BLaER1 treated with 17β-estradiol and CSF1 and Interleukin-3, amounts not matched to agents 10 nM and 100 nM (cell line): Measurements from ENCODE around the gene PCSK6.

Source experiments
- H3K27ac ChIP-seq, 11 experiments: shearing (Covaris generic); formaldehyde crosslinking; 2 replicates each; pipeline ENCODE4 v1.8.1; 2022
- H3K27me3 ChIP-seq, 11 experiments: shearing (Covaris generic); formaldehyde crosslinking; 2 replicates each; pipeline ENCODE4 v1.8.1; 2022
- H3K36me3 ChIP-seq, 11 experiments: shearing (Covaris generic); formaldehyde crosslinking; 2 replicates each; pipeline ENCODE4 v1.8.1; 2022
- H3K4me1 ChIP-seq, 10 experiments: shearing (Covaris generic); formaldehyde crosslinking; 2 replicates each; pipeline ENCODE4 v1.8.1; 2022
- H3K4me2 ChIP-seq, 11 experiments: shearing (Covaris generic); formaldehyde crosslinking; 2 replicates each; pipeline ENCODE4 v1.8.1; 2022
- H3K4me3 ChIP-seq, 10 experiments: shearing (Covaris generic); formaldehyde crosslinking; 2 replicates each; pipeline ENCODE4 v1.8.1; 2022
- H3K9ac ChIP-seq, 11 experiments: shearing (Covaris generic); formaldehyde crosslinking; 2 replicates each; pipeline ENCODE4 v1.8.1; 2022
- H3K9me3 ChIP-seq, 11 experiments: shearing (Covaris generic); formaldehyde crosslinking; replicated peaks in 1 of 11; 2 replicates each; pipeline ENCODE4 v1.8.1; 2022
- H4K20me1 ChIP-seq, 11 experiments: shearing (Covaris generic); formaldehyde crosslinking; 2 replicates each; pipeline ENCODE4 v1.8.1; 2022
- Cebpa-rat ChIP-seq, 11 experiments: shearing (Covaris generic); IDR thresholded peaks; 2 replicates each; pipeline ENCODE4 v1.8.1; 2022

PCSK6 gene

DNA sequence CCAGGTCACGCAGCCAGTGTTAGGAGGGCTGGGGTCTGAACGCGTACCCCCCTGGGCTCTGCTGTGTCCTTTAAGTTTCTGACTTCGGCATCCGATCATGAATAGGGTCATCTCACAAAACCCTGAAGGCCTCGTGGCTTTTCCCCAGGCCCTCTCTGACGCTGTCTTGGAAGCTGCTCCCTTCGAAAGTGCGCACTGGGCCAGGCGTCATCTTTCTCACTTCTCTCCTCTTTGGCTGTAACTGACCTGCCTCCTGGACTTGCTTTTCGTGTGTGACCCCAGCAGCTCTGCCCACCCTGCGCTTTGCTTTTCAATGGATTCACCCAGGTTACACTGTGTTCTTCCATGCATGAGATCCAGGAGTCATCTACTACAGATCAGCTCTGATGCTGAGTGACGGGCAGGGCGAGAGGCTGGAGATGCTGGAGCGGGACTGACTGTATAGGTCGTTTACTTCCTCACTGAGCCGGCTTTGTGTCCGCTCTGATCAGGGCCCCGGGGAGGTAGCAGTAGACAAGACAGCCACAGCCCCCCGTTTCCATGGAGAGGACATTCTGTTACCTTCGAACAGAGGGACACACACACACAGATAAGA, 45.0 kb upstream of the PCSK6 start:
- Histone ChIP-seq H3K9me3 (no peaks in the 10 kb centered on the region), H3K4me1 (peaks cover 25 to 64% (median 56%) of the 10 kb centered on the region in 10 experiments), H3K9ac (no peak overlapping the region), H3K27me3 (no peaks in the 10 kb centered on the region), H3K4me3 (no peak overlapping the region), H3K36me3 (no peaks in the 10 kb centered on the region), H3K27ac (no peak overlapping the region), H4K20me1 (no peaks in the 10 kb centered on the region; a peak in 1 of 22 replicates), H3K4me2 (no peak overlapping the region)
- TF ChIP-seq Cebpa-rat (IDR thresholded peaks at IDR 0.05): no peak

DNA sequence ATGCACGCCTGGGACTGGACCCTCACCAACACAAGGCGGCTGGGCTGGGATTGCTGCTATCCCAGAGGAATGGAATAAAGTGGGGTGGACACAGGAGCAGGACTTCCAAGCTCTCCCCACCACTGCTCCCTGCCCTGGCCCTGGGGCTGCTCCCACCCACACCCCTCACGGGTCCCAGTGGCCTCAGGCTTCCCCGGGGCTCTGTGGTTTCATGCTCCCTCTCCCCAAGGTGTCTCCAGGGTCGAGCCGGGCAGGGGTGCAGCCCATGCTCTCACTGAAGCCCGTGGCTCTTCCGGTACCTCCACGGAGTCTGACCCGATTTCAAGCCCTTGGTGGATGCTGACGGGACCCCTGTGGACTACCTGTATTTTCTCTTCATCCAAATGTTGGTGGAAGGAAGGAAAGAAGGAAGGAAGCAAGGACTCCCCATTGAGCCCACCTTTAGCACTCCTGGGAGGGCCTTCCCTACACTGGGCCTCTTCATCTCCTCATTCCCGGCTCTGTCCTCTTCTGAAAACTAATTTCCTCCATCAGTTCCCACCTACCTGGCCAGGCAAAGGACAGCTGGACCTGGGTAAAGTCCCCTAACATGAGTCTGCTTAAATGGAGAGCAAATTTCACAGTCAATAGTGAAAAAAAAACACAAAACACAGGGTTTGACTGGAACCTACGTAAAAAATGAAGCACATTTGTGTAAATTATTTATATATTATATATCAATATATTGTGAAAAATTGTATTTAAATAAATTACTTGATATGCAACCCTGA, 44.0 kb upstream of the PCSK6 start:
- no peak for TF ChIP-seq Cebpa-rat (IDR thresholded peaks at IDR 0.05)
- no peak overlapping the region for H3K9ac ChIP-seq
- H3K4me3 ChIP-seq: no peak overlapping the region
- H3K4me1 ChIP-seq: peaks cover 26 to 69% (median 61%) of the 10 kb centered on the region in 10 experiments
- peaks cover 0 to 5% (median 0%) of the 10 kb centered on the region in 11 experiments; a peak in 1 of 22 replicates for H4K20me1 ChIP-seq
- H3K27ac ChIP-seq: no peak overlapping the region
- peak overlapping the region in 9 of 11 experiments; percentile 8 to 63 (median 57); a peak in 18 of 22 replicates for H3K4me2 ChIP-seq
- H3K27me3 ChIP-seq: peaks cover 0 to 2% (median 0%) of the 10 kb centered on the region in 11 experiments; a peak in 1 of 22 replicates
- no peaks in the 10 kb centered on the region for H3K9me3 ChIP-seq
- no peaks in the 10 kb centered on the region for H3K36me3 ChIP-seq

DNA sequence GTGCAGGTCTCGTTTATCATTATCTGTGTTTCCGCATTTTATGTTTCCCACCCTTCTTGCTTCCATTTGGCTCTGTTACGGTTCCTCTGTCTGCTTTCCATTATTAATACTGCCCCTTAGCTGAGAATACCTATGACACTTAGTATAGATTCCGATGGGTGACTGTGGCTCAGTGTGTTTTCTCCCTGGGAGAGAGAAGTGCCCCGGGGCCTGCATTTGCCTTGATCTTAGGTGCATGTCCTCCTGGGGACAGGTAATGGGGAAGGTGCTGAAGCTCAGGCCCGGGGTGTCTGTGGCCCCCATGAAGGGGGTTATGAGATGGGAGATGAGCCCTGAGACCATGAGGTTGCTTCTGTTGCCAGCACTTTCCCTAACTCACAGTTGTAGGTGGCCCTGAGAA, 43.4 kb upstream of the PCSK6 start:
- H3K9ac ChIP-seq: no peak overlapping the region
- H3K4me3 ChIP-seq: no peak overlapping the region
- no peak overlapping the region for H3K27ac ChIP-seq
- TF ChIP-seq Cebpa-rat (IDR thresholded peaks at IDR 0.05): no peak
- H3K9me3 ChIP-seq: no peaks in the 10 kb centered on the region
- peaks cover 0 to 5% (median 0%) of the 10 kb centered on the region in 11 experiments; a peak in 1 of 22 replicates for H4K20me1 ChIP-seq
- peaks cover 0 to 6% (median 0%) of the 10 kb centered on the region in 11 experiments; a peak in 2 of 22 replicates for H3K27me3 ChIP-seq
- H3K4me2 ChIP-seq: peak overlapping the region in 9 of 11 experiments; percentile 8 to 63 (median 57); a peak in 17 of 22 replicates
- H3K36me3 ChIP-seq: no peaks in the 10 kb centered on the region
- H3K4me1 ChIP-seq: peaks cover 26 to 69% (median 62%) of the 10 kb centered on the region in 10 experiments

DNA sequence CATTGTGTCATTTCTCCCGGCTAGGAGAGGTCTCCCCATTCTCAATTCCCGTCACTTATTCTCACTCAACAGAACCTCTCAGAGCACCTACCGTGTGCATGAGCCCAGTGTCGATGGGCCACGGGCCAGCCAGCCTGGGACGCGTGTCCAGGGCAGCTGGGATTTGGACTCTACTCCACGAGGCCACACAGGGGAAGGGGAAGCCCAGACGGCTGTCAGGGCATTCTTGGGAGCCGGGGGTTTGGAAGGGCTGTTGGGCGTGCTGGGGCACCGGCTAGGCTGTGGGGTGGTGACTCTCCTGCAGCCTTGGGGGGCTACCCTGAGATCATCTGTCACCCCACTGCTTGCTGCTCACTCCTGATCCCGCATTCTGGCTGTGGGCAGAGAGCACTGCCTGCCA, 41.7 kb upstream of the PCSK6 start:
- TF ChIP-seq Cebpa-rat (IDR thresholded peaks at IDR 0.05): no peak
- Histone ChIP-seq H3K4me1 (peaks cover 26 to 69% (median 62%) of the 10 kb centered on the region in 10 experiments), H4K20me1 (peaks cover 0 to 5% (median 0%) of the 10 kb centered on the region in 11 experiments; a peak in 1 of 22 replicates), H3K27ac (no peak overlapping the region), H3K36me3 (no peaks in the 10 kb centered on the region), H3K4me2 (peak overlapping the region in 8 of 11 experiments; percentile 15 to 41 (median 36); a peak in 14 of 22 replicates), H3K27me3 (peaks cover 0 to 14% (median 0%) of the 10 kb centered on the region in 11 experiments; a peak in 9 of 22 replicates), H3K9me3 (no peaks in the 10 kb centered on the region), H3K4me3 (no peak overlapping the region), H3K9ac (no peak overlapping the region)

DNA sequence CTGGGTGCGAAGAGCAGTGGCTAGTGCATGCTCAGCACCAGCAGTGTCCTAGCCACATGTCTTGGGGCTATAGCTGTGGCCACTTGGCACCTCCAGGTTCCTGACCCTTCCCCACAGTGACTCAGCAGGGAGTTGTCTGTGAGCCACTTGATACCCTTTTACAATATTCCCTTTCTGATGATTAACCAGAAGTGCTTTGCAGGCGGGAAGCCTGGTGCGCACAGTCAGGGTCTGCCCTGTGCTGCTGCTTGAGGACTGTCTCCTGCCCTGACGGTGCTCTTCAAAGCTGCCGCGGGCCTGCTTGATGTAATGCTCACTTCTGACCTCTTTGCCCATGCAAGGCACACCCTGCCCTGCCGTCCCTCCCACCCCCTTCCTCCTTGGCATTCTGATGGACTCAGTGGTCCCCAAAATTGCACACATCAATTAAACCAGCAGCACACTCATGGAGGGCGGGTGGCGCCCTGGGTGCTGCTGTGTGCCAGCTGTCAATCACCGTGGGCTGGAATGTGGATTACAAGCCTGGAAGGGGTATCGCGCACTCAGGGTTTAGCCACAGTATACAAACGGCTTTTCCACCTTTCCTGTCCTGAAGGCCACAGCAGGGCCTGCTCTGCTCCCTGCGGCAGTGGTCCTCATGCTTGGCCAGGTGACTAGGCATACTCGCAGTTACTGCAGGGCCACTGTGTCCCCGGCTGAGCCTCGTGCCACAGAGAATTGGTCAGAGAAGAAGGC, 40.9 kb upstream of the PCSK6 start:
- Histone ChIP-seq H3K9me3 (no peaks in the 10 kb centered on the region), H3K27me3 (peaks cover 0 to 19% (median 0%) of the 10 kb centered on the region in 11 experiments; a peak in 9 of 22 replicates), H4K20me1 (peaks cover 0 to 5% (median 0%) of the 10 kb centered on the region in 11 experiments; a peak in 1 of 22 replicates), H3K4me3 (no peak overlapping the region), H3K27ac (no peak overlapping the region), H3K4me1 (peaks cover 26 to 74% (median 65%) of the 10 kb centered on the region in 10 experiments), H3K9ac (no peak overlapping the region), H3K36me3 (no peaks in the 10 kb centered on the region), H3K4me2 (peak overlapping the region in 8 of 11 experiments; percentile 15 to 41 (median 36); a peak in 13 of 22 replicates)
- TF ChIP-seq Cebpa-rat (IDR thresholded peaks at IDR 0.05): no peak

DNA sequence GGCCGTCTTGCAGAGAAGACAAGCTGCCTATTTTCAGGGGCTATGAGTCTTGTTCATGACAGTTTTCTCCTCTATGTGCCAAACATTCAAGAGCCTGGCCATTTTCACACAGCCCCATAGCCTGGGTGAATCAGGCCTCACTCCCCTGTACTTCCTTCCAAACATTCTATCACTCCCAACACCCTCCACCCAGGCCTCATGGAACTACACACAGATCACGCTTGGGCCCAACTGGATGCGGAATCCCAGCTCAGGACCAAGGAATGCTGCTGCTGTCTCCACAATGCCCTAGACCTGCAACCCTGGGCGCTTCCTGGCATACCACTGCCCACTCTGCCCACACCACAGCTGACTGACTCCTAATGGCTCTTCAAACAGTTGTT, 39.4 kb upstream of the PCSK6 start:
- peak overlapping the region; percentile 29 to 93 (median 79); a peak in 19 of 22 replicates for H3K4me2 ChIP-seq
- peaks cover 32 to 89% (median 78%) of the 10 kb centered on the region in 10 experiments for H3K4me1 ChIP-seq
- no peak overlapping the region for H3K4me3 ChIP-seq
- peak overlapping the region in 3 of 11 experiments; percentile 18 to 50 (median 20); a peak in 2 of 22 replicates for H3K27ac ChIP-seq
- no peaks in the 10 kb centered on the region for H3K9me3 ChIP-seq
- H3K27me3 ChIP-seq: peaks cover 0 to 27% (median 0%) of the 10 kb centered on the region in 11 experiments; a peak in 10 of 22 replicates
- peaks cover 0 to 5% (median 0%) of the 10 kb centered on the region in 11 experiments; a peak in 1 of 22 replicates for H4K20me1 ChIP-seq
- no peak for TF ChIP-seq Cebpa-rat (IDR thresholded peaks at IDR 0.05)
- no peaks in the 10 kb centered on the region for H3K36me3 ChIP-seq
- peak overlapping the region in 3 of 11 experiments; percentile 0 to 37 (median 24); a peak in 3 of 22 replicates for H3K9ac ChIP-seq

DNA sequence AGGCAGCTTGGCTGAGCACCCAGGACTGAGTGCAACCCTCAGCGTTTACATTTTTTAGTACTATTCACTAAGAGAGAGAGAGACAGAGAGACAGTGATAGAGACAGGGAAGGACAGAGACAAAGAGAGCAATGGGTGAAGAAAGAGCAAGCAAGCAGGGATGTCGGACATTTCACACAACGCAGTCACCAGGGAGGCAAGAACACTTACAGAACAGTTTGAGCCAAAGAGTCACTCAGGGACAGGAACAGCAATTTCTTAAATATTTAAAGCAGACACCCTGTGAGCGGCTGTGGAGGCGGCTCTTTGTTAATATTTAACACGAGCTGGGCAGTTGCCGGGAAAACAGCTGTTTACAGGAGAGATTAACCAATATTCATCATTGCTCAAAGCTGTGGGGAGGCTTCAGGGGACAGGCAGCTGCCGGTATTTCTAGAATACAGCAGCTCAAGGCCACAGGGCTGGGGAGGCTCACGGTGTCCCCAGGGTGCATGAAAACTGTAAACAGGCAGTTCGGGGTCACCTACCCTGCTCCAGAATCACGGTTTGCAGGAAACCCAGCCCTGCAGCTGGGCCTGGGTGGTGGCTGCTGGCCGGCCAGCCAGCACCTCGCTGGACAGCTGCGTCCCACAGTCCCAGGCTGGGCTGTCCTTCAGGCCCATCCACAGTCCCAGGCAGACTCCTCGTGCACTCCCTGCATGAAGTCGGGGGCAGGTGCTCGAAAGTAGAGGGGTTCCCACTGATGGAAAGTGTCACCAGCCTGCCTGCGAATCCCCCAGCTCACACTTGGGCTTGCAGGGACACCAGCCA, 38.8 kb upstream of the PCSK6 start:
- TF ChIP-seq Cebpa-rat (IDR thresholded peaks at IDR 0.05): no peak; a peak in 1 of 22 replicates
- Histone ChIP-seq H3K27ac (peak overlapping the region in 6 of 11 experiments; percentile 1 to 57 (median 32); a peak in 7 of 22 replicates), H3K4me2 (peak overlapping the region; percentile 65 to 93 (median 79)), H3K9ac (peak overlapping the region in 5 of 11 experiments; percentile 15 to 37 (median 29); a peak in 5 of 22 replicates), H3K4me3 (no peak overlapping the region), H4K20me1 (peaks cover 0 to 5% (median 0%) of the 10 kb centered on the region in 11 experiments; a peak in 1 of 22 replicates), H3K4me1 (peaks cover 35 to 89% (median 81%) of the 10 kb centered on the region in 10 experiments), H3K36me3 (no peaks in the 10 kb centered on the region), H3K27me3 (peaks cover 0 to 30% (median 0%) of the 10 kb centered on the region in 11 experiments; a peak in 10 of 22 replicates), H3K9me3 (no peaks in the 10 kb centered on the region)
